HG02884 (cell line): ENCODE measurements around the gene ZFC3H1.
"Not testable (repeated sequence)": the region's sequence is repeated elsewhere in the genome, so short reads cannot be mapped to it uniquely, and the experiment has no call there.

Source experiments
- ATAC-seq: cut with Tn5 transposase; IDR thresholded peaks from one replicate; pipeline ENCODE4 v1.9.1; 2021; ENCODE audit warnings: mild to moderate bottlenecking, moderate library complexity; ENCODE audit not compliant: unreplicated experiment

Gene ZFC3H1

DNA sequence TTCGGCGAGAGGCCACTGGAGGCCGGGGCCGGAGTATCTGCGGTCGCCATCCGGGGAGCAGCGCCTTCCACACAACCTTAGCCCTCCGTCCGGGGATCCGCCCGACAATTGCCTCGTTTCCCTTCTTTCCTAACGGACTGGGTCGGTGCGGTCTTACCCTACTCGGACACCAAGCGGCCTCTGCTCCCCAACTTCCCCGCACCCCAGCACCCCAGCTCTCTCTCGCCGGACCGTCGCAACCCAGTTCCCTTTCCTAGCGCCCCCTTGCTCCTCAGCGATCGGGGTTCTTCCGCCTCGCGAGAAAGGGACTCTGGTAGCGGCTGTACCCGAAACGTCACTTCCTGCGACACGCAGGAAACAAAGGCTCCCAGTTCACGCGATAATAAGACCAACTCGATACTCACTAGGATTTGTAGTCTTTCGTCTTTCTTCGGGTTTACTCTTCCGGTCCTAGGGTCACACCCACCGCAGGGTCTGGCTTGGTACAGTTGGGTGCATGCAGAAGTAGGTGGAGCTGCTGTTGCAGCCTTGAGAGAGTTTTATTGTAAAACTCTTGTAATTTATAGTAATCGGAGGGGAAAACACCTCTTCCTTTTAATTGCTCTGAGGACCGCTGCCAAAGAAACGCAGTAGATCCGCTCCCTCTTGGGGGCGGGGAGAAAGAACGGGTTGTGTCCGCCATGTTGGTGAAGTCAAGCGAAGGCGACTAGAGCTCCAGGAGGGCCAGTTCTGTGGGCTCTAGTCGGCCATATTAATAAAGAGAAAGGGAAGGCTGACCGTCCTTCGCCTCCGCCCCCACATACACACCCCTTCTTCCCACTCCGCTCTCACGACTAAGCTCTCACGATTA lies at the start of gene ZFC3H1, which contains the start of gene THAP2:
ZFC3H1 (minus strand) TSS at position 288 of the 850 bp plus-strand sequence; CDS start at position 50, 238 bp downstream.
THAP2 (plus strand) TSS at position 741 of the 850 bp plus-strand sequence. CDS start 209 bp downstream, outside the sequence.
- ATAC-seq, result peak; percentile 89

DNA sequence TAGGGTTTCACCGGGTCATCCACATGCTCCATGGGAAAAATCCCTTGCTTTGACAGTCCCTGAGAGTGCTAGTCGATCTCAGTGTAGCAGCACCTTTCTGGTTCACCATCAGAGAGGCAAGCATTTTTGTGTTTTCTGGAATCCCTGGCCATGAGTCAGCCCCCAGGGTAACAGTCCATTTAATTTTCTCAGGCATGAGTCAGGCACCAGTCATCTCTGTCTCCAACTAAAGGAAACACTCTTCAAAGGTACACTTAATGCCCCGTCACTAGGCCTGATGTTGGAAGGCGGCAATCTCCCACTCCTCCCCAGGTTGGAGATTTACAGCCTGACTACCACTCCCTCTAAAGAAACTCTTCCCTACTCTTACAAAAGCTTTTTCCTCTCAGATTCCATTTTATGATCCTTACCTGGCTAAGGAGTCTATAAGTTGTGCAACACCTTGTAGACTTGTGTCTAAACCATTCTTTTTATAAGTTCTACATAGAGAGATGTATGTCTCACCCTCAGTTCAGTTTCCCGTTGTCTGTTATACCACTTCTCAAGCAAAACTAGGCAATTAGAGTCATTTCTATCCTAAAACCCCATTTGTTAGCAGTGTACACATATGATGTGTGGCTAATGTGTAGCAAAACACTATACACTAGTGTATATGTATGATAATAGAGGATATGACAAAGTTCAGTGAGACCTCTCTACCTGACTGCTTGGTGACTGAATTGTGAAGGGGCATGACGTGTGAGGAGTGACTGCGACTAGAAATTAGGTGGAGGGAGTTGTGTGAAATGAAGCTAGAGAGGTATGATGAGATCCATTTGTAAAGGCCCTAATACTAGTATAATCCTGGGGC lies 46.9 kb upstream of the ZFC3H1 start:
- ATAC-seq, result no peak

- ATAC-seq, result no peak
Measured at GRCh38 chr12:71708658-71709057, 45.0 kb upstream of the ZFC3H1 start.

- ATAC-seq, result no peak
Measured at GRCh38 chr12:71704920-71705319, 41.3 kb upstream of the ZFC3H1 start.

- ATAC-seq, result no peak
Measured at GRCh38 chr12:71703206-71703605, 39.6 kb upstream of the ZFC3H1 start.

GRCh38 chr12:71702590-71702989 lies 38.9 kb upstream of the ZFC3H1 start:
- no peak for ATAC-seq

GRCh38 chr12:71702181-71702580 lies 38.5 kb upstream of the ZFC3H1 start:
- not testable (repeated sequence) for ATAC-seq

DNA sequence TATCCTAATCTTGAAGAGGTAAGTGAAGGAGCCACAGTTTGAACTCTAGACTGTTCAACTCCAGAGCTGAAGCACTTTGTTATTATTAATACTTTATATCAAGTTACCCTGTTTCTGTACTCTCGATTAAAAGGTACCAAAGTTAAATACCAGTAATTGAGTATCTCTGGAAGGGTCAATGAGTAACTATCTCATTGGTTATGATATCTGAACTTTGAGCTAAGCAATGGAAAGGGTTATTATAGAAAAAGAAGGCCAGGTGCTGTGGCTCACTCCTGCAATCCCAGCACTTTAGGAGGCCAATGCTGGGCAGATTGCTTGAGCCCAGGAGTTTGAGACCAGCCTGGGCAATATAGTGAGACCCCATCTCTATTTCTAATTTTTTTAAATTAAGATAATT lies 32.1 kb upstream of the ZFC3H1 start:
- ATAC-seq, result no peak

GRCh38 chr12:71694099-71694820 lies 30.6 kb upstream of the ZFC3H1 start:
- peak; percentile 72 for ATAC-seq

DNA sequence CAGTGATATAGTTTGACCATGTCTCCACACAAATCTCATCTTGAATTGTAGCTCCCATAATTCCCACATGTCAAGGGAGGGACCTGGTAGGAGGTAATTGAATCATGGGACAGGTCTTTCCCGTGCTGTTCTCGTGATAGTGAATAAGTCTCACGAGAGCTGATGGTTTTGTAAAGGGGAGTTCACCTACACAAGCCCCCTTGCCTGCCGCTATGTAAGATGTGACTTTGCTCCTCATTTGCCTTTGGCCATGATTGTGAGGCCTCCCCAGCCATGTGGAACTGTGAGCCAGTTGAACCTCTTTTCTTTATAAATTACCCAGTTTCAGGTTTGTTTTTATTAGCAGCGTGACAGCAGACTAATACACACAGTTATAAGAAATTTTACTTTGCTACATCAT lies 30.0 kb upstream of the ZFC3H1 start:
- peak; percentile 15 for ATAC-seq

GRCh38 chr12:71693126-71693525 lies 29.5 kb upstream of the ZFC3H1 start:
- ATAC-seq, result no peak

DNA sequence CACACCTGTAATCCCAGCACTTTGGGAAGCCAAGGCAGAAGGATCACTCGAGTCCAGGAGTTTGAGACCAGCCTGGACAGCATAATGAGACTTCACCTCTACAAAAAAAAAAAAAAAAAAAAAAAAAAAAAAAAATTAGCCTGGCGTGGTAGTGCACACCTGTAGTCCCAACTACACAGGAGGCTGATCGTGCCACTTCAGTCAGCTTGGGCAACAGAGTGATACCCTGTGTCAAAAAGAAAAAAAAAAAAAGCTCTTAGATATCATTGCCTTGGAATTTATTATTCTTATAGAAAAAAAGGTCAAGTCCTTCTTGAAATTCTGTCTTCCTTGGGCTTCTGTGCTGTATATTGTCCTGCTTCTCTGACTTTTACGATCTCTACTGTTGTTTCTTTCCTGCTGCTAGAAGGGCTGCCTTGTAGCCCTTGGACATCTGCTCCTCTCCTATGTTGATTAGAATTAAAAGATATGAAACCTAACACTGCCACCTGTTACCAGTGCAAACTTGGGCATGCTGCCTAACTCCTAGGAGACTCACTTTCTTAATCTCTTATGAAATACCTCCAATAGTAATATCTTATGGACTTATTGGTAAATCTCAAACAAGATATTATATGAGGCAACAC lies 28.0 kb upstream of the ZFC3H1 start:
- no peak for ATAC-seq

- ATAC-seq, result no peak
Measured at GRCh38 chr12:71688961-71689570, 25.4 kb upstream of the ZFC3H1 start.

DNA sequence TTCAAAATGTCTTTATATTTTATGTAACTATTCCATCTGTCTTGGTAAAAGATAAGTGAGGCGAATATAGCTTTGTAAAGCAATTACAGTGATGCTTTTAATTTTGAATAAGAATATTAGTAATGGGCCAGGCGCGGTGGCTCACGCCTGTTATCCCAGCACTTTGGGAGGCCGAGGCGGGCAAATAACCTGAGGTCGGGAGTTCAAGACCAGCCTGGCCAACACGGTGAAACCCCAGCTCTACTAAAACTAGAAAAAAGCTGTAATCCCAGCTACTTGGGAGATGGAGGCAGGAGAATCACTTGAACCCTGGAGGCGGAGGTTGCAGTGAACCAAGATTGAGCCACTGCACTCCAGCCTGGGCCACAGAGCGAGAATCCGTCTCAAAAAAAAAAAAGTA lies 23.5 kb upstream of the ZFC3H1 start:
- not testable (repeated sequence) for ATAC-seq

- ATAC-seq, result no peak
Measured at GRCh38 chr12:71686658-71687025, 23.0 kb upstream of the ZFC3H1 start.

DNA sequence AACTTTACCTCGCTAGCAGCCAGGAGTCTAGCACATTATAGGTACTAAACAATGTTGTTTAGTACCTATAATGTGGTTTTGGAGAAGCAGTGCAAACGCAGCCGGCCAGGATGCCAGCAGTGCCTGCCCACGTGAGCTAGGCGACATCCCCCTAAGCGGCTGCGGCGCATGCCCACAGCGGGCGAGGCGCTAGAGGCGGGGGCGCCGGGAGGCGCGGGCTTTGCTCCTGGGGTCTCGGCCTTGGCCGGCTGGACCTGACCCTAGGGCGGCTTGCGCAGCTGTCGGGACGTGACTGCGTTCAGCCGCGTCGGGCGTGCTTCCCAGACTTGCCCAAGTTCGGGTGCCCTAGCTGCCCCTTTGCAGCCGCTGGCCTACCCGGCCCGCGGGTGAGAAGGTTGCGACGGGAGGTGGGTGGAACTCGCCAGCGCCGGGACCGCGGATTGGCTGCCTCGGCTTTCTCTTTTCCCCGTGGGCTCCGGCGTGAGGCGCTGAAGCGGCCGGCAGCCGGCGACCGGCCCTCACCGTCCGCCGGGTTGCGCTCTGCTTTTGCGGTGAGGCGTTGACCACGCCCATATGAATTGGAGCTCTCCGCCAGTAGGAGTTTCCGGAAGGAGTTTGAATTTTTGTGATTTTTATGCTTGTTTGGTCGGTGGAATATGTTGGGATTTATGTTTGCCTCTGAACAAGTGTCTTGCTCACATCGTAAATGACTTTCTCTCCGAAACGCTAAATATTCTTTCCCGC lies 22.4 kb upstream of the ZFC3H1 start, which contains the start of gene TMEM19:
TMEM19 (plus strand) TSS at position 169 of the 744 bp plus-strand sequence. CDS start 599 bp downstream, outside the sequence.
- ATAC-seq, result peak; percentile 77

DNA sequence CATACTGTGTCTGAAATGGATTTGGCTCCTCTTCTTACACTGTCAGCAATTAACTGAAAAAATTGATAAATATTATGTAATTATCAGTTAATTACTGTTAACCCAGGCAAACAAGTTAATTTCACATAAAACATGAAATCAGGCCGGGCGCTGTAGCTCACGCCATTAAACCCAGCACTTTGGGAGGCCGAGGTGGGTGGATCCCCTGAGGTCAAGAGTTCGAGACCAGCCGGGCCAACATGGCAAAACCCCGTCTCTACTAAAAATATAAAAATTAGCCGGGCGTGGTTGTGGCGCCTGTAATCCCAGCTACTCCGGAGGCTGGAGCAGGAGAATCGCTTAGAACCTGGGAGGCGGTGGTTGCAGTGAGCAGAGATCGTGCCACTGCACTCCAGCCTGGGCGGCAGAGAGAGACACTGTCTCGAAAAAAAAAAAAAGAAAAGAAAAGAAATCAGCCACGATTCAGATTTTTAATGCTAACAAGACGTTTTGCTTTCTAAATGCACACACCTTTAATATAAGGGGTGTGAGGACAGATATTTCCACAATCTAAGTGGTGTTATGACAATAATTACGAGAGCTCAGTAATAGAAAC lies 21.8 kb upstream of the ZFC3H1 start:
- no peak for ATAC-seq

DNA sequence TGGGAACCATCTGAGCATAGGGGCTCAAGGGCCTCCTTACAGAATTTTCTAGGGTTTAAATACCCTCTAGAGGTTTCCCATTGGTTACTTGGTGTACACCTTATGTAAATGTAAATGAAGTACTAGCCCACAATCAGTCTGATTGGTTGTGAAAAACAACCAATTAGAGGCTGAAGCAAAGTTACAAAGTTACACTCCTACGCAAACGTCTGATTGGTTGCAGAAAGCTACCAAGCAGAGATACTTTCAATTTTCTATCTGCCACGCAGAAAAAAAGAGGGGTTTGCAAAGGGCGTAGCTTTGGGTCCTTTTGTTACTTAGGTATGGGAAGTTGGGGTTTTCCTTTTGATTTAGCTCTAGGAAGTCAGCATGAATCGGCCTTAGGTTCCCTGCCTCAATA lies 20.4 kb upstream of the ZFC3H1 start:
- ATAC-seq, result no peak

DNA sequence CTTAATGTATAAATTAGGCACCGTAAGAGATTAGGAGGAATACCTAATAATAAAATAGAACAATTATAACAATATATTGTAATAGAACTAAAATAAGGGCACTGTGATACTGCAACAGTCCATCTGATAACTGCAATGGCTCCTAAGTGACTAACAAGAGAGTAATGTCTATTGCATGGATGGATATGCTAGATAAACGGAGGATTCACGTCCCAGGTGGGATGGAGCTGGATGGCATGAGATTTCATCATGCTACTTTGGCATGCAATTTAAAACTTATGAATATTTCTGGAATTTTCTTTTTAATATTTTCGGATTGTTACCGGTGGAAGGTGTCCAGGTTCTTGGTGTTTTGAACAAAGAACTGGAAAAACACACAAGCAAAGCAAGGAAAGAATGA lies 20.0 kb upstream of the ZFC3H1 start:
- no peak for ATAC-seq
